ENCODE measurements around the gene ITGAE. TPM values are rescaled to one million over a fixed set of nuclear protein-coding genes. Genes with fewer than 3 reads are reported as not detected.

The ITGAE gene
- total RNA-seq, 1 donor from 2014 or later = 47.5 TPM

DNA sequence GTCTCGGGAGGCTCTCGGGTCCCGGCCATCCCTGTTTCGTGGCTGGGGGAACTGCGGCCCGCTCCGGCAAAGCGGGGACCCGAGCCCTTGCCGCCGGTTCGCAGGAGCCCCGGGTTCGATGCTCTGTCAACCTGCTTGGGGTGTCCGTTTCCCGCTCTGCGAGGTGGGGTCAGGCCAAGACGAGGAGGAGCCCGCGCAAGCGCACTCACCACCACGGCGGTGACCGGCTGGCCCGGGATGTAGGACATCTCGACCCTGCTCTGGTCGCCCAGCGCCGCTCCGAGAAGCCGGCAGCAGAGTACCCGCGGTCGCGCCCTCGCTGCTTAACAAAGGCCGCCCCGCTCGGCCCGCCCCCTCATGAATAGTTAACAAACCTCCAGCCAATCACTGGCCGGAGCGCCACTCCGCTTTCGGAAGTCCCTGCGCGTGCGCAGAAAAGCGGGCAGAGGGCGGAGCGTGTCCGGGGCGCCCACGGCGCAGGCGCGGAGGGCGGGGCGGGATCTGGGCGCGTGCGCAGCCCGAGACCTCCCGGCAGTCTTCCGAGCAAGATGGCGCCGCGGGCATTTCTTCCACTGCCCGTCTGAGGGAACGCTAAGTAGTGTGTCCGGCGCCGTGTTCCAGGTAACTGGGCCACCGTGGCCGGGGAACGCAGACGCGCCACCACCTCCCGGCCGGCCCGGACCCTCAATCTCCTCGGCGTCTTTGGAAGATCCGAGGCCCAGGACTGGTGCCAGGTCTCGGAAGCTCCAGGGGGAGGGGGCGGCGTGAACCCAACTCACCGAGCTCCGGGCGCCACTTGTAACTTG, 132.5 kb downstream of the ITGAE start, which contains the start of the genes EMC6 and TAX1BP3:
EMC6 (plus strand) TSS at position 534 of the 806 bp plus-strand sequence. CDS start 335 bp downstream, outside the sequence.
TAX1BP3 (minus strand) TSS at position 300 of the 806 bp plus-strand sequence; CDS start at position 248, 52 bp downstream.
- peaks cover 25% of the 10 kb centered on the region for H4K20me1 ChIP-seq (ENCODE audit: low read depth)
- peak within 1 kb of the TSS; percentile 88 for H3K9ac ChIP-seq
- H3K27me3 Mint-ChIP-seq (ENCODE audit: insufficient read depth, low read depth) = peaks cover 9% of the 10 kb centered on the region
- peaks cover 26% of the 10 kb centered on the region for H3K4me1 Mint-ChIP-seq
- H3F3A ChIP-seq (ENCODE audit: low read depth) = peaks cover 11% of the 10 kb centered on the region
- peaks cover 39% of the 10 kb centered on the region for H3K79me2 ChIP-seq (ENCODE audit: low read depth)
- no peaks in the 10 kb centered on the region for H3K4me1 ChIP-seq
- H3K27me3 ChIP-seq = no peaks in the 10 kb centered on the region
- H3K9me3 ChIP-seq (ENCODE audit: low read depth) = no peaks in the 10 kb centered on the region
- TF ChIP-seq EZH2phosphoT487 (IDR thresholded peaks at IDR 0.05) = no peak
- TF ChIP-seq EZH2 (IDR thresholded peaks at IDR 0.05) = no peak
- TF ChIP-seq, protein P1, sequence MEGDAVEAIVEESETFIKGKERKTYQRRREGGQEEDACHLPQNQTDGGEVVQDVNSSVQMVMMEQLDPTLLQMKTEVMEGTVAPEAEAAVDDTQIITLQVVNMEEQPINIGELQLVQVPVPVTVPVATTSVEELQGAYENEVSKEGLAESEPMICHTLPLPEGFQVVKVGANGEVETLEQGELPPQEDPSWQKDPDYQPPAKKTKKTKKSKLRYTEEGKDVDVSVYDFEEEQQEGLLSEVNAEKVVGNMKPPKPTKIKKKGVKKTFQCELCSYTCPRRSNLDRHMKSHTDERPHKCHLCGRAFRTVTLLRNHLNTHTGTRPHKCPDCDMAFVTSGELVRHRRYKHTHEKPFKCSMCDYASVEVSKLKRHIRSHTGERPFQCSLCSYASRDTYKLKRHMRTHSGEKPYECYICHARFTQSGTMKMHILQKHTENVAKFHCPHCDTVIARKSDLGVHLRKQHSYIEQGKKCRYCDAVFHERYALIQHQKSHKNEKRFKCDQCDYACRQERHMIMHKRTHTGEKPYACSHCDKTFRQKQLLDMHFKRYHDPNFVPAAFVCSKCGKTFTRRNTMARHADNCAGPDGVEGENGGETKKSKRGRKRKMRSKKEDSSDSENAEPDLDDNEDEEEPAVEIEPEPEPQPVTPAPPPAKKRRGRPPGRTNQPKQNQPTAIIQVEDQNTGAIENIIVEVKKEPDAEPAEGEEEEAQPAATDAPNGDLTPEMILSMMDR (IDR thresholded peaks at IDR 0.05) = no peak
- H3K27ac Mint-ChIP-seq = peak within 1 kb of the TSS; percentile 94
- peak within 1 kb of the TSS; percentile 21 for H2AFZ ChIP-seq (replicated peaks)
- peak within 1 kb of the TSS; percentile 82 for H3K4me2 ChIP-seq
- H3K4me3 Mint-ChIP-seq = peak within 1 kb of the TSS; percentile 98
- no peaks in the 10 kb centered on the region for H3K36me3 ChIP-seq
- no peaks in the 10 kb centered on the region for H3K9me3 Mint-ChIP-seq
- peak; percentile 100 for DNase-seq (ENCODE audit: low spot score)
- peaks cover 7% of the 10 kb centered on the region for H3K36me3 Mint-ChIP-seq
- peak within 1 kb of the TSS; percentile 95 for H3K4me3 ChIP-seq
- peak within 1 kb of the TSS; percentile 91 for H3K27ac ChIP-seq

DNA sequence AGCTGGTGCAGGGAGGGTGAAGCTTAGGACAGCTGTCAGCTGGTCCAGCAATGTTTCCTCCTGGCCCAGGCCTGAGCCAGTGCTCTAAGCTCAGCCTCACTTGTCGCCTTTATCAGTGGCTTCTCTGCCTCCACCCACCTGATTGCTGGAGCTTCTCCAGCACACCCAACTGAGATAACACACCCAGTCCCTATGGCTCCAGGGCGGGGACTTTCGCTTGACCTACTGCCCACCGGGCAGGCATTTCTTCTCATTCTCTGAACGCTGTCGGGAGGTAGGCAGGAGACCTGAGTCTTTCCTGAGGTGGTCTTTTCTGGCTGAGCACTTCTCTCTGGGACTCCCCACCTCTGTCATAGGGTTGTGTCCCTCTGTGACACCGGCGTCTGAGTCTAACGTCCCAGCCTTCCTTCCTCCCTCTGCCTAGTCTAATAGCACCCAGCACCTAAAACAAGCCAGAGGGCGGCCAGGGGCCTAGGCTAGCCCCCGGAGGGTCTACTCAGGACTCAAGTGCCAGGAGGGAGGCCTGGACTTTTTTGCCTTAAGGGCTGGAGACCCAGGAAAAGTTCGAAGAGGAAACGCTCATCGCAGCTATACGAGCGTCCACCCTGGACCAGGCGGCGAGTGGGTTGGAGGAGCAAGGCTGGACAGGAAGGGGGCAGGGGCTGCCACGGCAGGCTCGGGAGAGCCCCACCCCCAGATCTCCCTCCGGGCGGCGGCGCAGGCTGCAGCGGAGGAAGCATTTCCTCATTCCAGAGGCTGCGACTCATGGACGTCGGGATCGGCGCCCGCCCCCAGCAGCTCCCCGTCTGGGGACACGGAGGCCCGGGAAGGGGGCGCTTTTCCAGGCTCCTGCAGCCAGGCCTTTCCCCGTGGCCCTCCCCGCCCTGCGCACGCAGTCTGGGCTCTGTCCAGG, 133.4 kb downstream of the ITGAE start:
- peaks cover 7% of the 10 kb centered on the region for H3K27me3 Mint-ChIP-seq (ENCODE audit: insufficient read depth, low read depth)
- peaks cover 39% of the 10 kb centered on the region for H3K79me2 ChIP-seq (ENCODE audit: low read depth)
- H3K36me3 ChIP-seq = no peaks in the 10 kb centered on the region
- H2AFZ ChIP-seq (replicated peaks) = peak overlapping the region; percentile 21
- H3K4me3 ChIP-seq = peak overlapping the region; percentile 95
- H3K4me3 Mint-ChIP-seq = peak overlapping the region; percentile 98
- peak overlapping the region; percentile 91 for H3K27ac ChIP-seq
- H4K20me1 ChIP-seq (ENCODE audit: low read depth) = peaks cover 25% of the 10 kb centered on the region
- peaks cover 11% of the 10 kb centered on the region for H3F3A ChIP-seq (ENCODE audit: low read depth)
- H3K4me1 ChIP-seq = no peaks in the 10 kb centered on the region
- H3K9ac ChIP-seq = peak overlapping the region; percentile 72
- no peaks in the 10 kb centered on the region for H3K27me3 ChIP-seq
- H3K4me2 ChIP-seq = peak overlapping the region; percentile 82
- H3K27ac Mint-ChIP-seq = peak overlapping the region; percentile 94
- peaks cover 9% of the 10 kb centered on the region for H3K36me3 Mint-ChIP-seq
- TF ChIP-seq EZH2 (IDR thresholded peaks at IDR 0.05) = no peak
- TF ChIP-seq EZH2phosphoT487 (IDR thresholded peaks at IDR 0.05) = no peak
- TF ChIP-seq, protein P1 (IDR thresholded peaks at IDR 0.05) = no peak
- H3K9me3 ChIP-seq (ENCODE audit: low read depth) = no peaks in the 10 kb centered on the region
- H3K4me1 Mint-ChIP-seq = peaks cover 29% of the 10 kb centered on the region
- no peaks in the 10 kb centered on the region for H3K9me3 Mint-ChIP-seq
- DNase-seq (ENCODE audit: low spot score) = peak; percentile 89

DNA sequence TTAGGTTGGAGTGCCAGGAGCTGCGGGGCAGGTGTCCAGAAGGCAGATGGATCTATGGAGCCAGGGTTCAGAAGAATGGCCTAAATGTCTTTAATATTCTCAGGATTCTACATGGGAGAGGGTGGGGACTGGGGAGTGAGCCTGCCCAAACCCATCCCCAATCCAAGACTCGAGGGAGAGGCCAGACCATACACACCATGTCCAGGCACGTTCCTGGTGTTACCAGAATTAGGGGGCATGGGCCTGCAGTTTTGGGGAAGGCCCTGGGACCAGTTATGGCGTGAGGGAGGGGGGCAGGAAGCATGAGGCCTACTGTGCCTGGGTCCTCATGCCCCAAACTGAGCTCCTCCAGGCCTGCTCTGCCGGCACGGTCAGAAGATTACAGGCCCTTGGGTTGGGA, 134.5 kb downstream of the ITGAE start:
- Histone ChIP-seq H4K20me1 (ENCODE audit: low read depth) (peaks cover 25% of the 10 kb centered on the region), H3K4me1 (no peaks in the 10 kb centered on the region), H3K27me3 (no peaks in the 10 kb centered on the region), H3K4me2 (no peak overlapping the region), H3K79me2 (ENCODE audit: low read depth) (peaks cover 39% of the 10 kb centered on the region), H3K4me3 (no peak overlapping the region), H3K36me3 (no peaks in the 10 kb centered on the region), H2AFZ (replicated peaks) (no peak overlapping the region), H3K27ac (no peak overlapping the region), H3F3A (ENCODE audit: low read depth) (peaks cover 11% of the 10 kb centered on the region), H3K9me3 (ENCODE audit: low read depth) (no peaks in the 10 kb centered on the region), H3K9ac (no peak overlapping the region)
- TF ChIP-seq EZH2 (IDR thresholded peaks at IDR 0.05) = no peak
- TF ChIP-seq, protein P1 (IDR thresholded peaks at IDR 0.05) = no peak
- no peak for TF ChIP-seq EZH2phosphoT487 (IDR thresholded peaks at IDR 0.05)
- Mint-ChIP-seq H3K27me3 (ENCODE audit: insufficient read depth, low read depth) (peaks cover 11% of the 10 kb centered on the region), H3K4me3 (peak overlapping the region; percentile 98), H3K36me3 (peaks cover 7% of the 10 kb centered on the region), H3K9me3 (no peaks in the 10 kb centered on the region), H3K4me1 (peaks cover 31% of the 10 kb centered on the region), H3K27ac (no peak overlapping the region)
- DNase-seq (ENCODE audit: low spot score) = no peak
